Activated CD8-positive, alpha-beta memory T cell treated with anti-CD3 and anti-CD28 coated beads for 1 hour (primary cell): ENCODE measurements around the gene RHNO1.
"Not testable (repeated sequence)": the region's sequence is repeated elsewhere in the genome, so short reads cannot be mapped to it uniquely, and the experiment has no call there.

Source experiments
- DNase-seq, 2 donors: peaks; one replicate each; pipeline ENCODE4 v3.0.0-alpha.2; 2020; ENCODE audit warnings: low read depth in 1 of 2; ENCODE audit errors: extremely low read depth in 1 of 2

Gene RHNO1

DNA sequence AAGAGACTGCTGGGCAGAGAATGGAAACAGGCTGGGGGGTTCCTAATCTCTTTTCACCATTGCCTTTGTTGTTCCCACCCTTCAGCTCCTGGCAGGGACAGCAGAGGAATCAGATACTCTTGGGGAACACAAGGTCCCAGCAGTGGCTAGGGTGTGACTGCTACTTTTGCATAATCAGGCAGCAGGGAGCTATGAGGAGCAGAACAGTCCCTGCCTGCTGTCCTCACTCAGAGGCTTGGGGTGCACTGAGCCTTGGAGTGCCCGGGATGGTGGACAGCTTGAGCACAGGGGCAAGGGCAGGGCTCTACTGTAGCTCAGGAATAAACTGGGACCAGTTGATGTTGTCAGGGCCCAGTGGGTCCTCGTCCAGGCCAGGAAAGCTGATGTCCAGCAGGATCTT, 18.7 kb upstream of the RHNO1 start:
- DNase-seq, result no peak

- no peak for DNase-seq
Measured at GRCh38 chr12:2858944-2859421, 18.0 kb upstream of the RHNO1 start.

- no peak for DNase-seq
Measured at GRCh38 chr12:2860170-2860569, 16.9 kb upstream of the RHNO1 start.

DNA sequence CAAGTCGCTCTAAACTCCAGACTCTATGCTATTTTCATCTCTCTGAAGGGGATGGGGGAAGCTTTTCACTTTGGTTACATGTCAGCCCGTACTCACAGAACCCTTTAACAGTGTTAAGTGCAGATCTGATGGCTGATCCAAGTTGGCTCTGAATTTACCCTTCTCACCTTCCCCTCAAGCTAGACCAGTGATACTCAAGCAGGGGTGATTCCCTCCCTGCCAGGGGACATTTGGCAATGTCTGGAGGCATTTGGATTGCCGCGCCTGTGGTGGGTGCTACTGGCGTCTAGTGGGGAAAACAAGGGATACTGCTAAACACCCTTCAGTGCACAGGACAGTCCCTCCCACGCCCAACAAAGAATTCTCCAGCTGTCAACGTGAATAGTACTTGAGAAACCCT, 14.1 kb upstream of the RHNO1 start:
- no peak for DNase-seq

DNA sequence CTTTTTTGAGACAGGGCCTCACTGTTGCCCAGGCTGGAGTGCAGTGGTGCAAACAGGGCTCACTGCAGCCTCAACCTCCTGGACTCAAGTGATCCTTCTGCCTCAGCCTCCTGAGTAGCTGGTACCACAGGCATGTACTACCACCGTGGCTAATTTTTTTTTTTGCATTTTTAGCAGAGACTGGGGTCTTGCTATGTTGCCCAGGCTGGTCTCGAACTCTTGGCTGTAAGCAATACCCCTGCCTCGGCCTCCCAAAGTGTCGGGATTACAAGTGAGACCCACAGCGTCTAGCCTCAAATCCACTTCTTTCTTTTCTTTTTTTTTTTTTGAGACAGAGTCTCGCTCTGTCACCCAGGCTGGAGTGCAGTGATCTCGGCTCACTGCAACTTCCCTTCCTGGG, 13.6 kb upstream of the RHNO1 start:
- DNase-seq, result not testable (repeated sequence)

DNA sequence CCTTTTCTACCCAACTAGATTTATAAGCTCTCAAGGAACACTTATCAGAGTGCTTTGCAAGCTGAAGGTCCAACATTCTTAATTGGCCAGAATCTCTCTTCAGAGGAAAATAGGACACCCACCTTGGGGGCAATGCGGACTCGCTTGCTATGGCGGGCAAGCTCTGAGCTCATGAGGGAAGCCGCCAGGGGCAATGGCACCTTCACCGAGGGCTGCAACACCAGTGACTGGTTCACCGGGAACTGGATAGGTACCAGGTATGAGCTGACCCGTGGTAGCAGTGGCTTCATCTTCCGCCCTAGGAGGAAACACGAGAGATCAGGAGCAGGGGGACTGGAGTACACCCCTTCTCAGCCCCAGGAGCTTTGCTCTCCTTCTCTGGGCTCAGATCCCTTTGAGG, 12.8 kb upstream of the RHNO1 start:
- no peak for DNase-seq

- not testable (repeated sequence) for DNase-seq
Measured at GRCh38 chr12:2868986-2869632, 7.9 kb upstream of the RHNO1 start.

DNA sequence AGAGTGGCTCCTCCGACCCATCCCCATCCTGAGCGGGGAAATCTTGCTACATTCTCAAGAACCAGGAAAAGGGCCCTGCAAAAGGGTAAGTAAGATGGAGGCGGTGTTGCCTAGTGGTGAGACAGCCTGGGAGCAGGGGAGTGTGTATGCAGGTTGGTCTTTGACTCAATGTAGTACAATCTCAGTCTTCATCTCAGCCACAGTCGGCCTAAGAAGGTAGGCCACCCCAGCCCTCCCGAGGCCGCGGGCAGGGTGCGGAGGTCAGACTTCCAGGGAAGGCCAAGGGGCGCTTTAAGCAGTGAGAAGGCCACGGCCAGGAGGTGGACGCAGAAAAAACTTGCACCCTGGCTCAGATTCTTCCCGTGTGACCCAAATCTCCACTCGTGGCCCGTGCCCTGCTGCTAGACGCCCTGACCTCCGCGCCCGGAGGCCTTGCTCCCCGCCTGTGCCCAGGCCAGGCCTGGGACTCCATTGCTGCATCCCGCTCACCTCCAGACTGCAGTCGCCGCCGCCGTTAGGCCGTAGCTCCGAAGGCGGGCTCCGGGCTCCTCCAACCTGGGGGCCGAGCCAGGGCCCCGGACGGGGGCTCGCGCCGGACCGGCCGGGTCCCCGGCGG, 484 bp upstream of the RHNO1 start:
- DNase-seq, result no peak

- no peak for DNase-seq
Measured at GRCh38 chr12:2877953-2878732, 1.1 kb downstream of the RHNO1 start.

DNA sequence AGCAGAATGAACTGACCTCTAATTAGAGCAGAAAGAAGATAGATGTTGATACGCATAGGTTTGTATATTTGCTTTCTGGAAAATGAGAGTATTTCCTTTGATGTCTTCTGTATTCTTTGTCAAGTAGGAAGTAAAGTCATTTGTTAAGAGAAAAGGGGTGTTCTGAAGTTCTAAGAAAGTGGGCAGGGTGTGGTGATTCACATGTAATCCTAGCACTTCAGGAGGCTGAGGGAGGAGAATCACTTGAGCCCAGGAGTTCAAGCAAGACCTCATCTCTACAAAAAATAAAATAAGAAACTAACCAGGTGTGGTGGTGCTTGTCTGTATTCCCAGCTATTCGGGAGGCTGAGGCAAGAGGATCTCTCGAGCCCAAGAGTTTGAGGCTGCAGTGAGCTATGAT, 2.8 kb downstream of the RHNO1 start:
- DNase-seq, result no peak

DNA sequence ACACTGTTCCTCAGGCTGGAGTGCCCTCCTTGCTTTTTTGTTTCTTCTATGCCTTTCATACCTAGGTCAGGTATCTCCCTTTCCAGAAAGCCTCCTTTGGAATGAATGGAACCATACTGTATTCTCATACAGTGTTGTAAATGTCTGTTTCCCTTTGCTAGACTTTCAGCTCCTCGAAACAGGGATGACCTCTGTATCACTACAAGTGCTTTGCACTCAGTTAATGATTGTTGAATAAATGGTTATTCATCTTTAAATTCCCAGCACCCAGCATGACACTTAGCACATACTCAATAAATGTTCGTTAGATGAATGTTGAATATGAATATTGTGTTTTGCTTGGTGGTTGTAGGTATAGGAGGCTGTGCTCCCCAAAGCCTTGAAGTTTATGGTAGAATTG, 7.8 kb downstream of the RHNO1 start:
- no peak for DNase-seq

DNA sequence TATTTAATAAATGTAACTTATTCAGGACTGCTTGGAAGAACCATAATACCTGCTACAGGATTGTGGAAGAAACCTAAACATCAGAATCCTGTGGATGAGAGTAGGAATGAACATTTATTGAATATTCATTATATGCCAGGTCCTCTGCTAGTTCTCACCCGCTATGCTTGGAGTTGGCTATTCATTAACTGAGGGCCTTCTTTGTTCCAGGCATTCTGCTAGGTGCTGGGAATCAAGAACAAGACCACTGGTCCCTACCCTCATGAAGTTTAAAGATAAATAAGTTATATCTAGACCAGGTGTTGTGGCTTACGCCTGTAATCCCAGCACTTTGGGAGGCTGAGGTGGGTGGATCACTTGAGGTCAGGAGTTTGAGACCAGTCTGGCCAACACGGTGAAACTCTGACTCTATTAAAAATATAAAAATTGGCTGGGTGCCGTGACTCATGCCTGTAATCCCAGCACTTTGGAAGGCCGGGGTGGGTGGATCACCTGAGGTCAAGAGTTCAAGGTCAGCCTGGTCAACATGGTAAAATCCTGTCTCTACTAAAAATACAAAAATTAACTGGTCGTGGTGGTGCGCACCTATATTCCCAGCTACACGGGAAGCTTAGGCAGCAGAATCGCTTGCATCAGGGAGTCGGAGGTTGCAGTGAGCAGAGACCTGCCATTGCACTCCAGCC, 9.9 kb downstream of the RHNO1 start:
- no peak for DNase-seq

DNA sequence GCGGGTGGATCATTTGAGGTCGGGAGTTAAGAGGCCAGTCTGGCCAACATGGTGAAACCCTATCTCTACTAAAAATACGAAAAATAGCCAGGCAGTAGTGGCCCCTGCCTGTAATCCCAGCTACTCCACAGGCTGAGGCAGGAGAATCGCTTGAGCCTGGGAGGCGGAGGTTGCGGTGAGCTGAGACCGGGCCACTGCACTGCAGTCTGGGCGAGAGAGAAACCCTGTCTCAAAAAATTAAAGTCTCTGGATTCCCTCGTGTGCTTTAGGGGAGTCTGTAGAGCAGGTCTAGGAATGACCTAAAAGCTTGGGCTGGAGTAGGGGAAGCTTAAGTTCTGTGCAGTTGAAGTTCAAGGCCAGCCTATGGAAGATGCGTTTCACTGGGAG, 13.0 kb downstream of the RHNO1 start:
- DNase-seq, result no peak

DNA sequence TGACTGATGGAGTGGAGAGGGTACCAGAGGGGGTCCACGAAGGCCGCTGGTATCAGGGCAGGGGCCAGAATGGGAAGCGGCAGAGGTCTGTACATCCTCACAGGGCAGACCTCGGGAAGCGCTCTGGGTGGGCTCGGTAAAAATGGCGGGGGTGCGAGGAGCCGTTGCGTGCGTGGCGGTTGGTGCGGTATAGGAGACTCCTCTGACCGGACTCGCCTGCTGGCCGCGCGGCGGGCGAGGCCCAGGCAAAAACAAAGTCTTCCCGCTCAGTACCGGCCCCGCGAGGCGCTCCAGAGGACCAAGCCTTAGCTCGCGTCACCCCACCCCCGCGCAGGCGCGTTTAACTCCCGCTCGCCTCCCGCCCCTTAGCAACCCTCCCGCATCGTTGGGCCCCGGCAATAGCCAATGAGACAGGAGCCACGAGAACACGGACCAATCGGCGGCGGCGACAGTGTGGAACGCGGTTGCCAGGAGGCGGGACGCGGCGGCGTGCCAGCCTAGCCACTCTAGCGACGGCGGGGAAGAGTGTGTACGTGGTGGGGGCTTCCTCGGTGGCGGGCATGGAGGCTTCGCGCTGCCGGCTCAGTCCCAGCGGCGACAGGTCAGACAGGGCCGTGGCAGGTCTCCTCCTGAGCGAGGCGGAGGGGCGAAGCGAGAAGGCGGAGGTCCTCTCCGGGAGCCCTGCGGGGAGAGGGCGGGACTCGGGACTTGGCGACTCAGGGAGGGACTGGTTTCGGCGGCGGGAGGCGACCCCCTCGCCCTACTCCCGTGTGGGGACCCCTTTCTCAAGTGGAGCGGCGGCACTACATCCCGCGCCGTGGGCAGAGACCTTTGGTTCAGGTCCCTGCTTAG, 13.6 kb downstream of the RHNO1 start, which contains the start of gene TULP3:
Gene TULP3, plus strand, starts transcription at position 504 of the 852 bp plus-strand sequence. Its CDS starts 57 bp downstream, at position 561.
- DNase-seq, result peak; percentile 97 to 98

GRCh38 chr12:2891240-2892053, 14.4 kb downstream of the RHNO1 start:
- DNase-seq, result peak in 1 of 2 donors; percentile 7

- DNase-seq, result no peak
Measured at GRCh38 chr12:2892246-2892645, 15.2 kb downstream of the RHNO1 start.

- no peak for DNase-seq
Measured at GRCh38 chr12:2893007-2893406, 16.0 kb downstream of the RHNO1 start.

DNA sequence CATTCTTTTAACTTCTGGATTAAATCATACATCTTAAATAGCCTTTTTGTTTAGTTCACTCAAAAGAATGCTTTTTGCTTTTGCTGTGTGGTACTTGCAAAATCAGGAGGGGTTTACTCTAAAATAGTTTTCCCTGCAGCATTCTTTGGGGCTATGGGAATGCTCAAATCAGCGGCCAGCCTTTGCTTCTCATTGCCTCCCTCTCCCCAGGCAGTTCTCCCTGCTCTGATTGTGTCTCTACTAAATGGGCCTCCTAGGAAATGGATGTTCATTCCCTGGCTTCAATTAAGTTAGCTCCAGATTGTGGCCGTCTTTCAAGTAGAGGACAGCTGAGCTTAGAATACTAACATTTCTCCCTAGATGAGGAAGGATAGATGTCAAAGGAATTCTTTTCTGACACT, 18.0 kb downstream of the RHNO1 start:
- DNase-seq, result no peak

GRCh38 chr12:2895511-2895910, 18.5 kb downstream of the RHNO1 start:
- no peak for DNase-seq

DNA sequence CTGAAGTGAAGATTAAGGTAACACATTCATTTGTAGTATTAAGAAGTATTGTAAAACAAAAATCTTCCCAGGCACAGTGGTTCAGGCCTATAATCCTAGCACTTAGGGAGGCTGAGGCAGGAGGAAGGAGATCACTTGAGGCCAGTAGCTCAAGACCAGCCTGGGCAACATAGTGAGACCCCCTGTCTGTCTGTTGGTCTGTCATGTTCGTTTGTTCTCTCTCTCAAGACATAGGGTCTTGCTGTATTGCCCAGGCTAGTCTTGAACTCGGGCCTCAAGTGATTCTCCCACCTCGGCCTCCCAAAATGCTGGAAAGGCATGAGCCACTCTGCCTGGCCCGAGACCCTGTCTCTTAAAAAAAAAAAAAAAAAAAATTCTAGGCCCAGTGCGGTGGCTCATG, 20.4 kb downstream of the RHNO1 start:
- no peak for DNase-seq
